HEK293 (cell line): ENCODE data around the gene BNIPL.
A peak's percentile ranks its signal among the peaks of the same experiment; 100 is the strongest.

Source experiments
- CTCF ChIA-PET: fragments of 350-600 bp; formaldehyde crosslinking; extraction: SDS; loops from one replicate; lab custom pipeline; 2021; ENCODE audit warnings: antibody characterized with exemption; lab: Yijun Ruan, JAX
- POLR2A ChIA-PET: fragments of 300-600 bp; formaldehyde crosslinking; extraction: SDS; loops from one replicate; lab custom pipeline; 2020; ENCODE audit warnings: antibody characterized with exemption, inconsistent platforms; lab: Yijun Ruan, JAX
- H3K27ac ChIP-seq: fragments of 200-500 bp; sonication (Bioruptor generic); 2 replicates; pipeline ENCODE4 v1.5.1; 2014; ENCODE audit warnings: low read depth, low read length, control low read depth, inconsistent platforms; ENCODE audit errors: extremely low read depth
- H3K36me3 ChIP-seq, 2 experiments: fragments of 200-500 bp in 1 of 2; sonication (Bioruptor generic) in 1 of 2; 1 replicate in 1 of 2; 2 replicates in 1 of 2; pipeline ENCODE4 v1.5.1; 2014 to 2017; ENCODE audit warnings: inconsistent platforms in 2 of 2, low read length in 2 of 2; ENCODE audit not compliant: control insufficient read depth in 2 of 2, insufficient read depth in 1 of 2
- H3K4me1 ChIP-seq: fragments of 200-500 bp; sonication (Bioruptor generic); 2 replicates; pipeline ENCODE4 v1.5.1; 2014; ENCODE audit warnings: mild to moderate bottlenecking, low read length, inconsistent platforms; ENCODE audit not compliant: control insufficient read depth, insufficient read depth
- H3K4me3 ChIP-seq: 2 replicates; pipeline ENCODE4 v1.5.1; 2011; ENCODE audit warnings: low read depth, mild to moderate bottlenecking, control low read depth, low read length, moderate library complexity
- H3K9me3 ChIP-seq: fragments of 200-500 bp; sonication (Bioruptor generic); 2 replicates; pipeline ENCODE4 v1.5.1; 2014; ENCODE audit warnings: low read depth, low read length, inconsistent platforms; ENCODE audit not compliant: control insufficient read depth, insufficient read depth
- ZNF169 ChIP-seq: fragments of 450-650 bp; formaldehyde crosslinking; IDR thresholded peaks from 2 replicates; pipeline ENCODE4 v1.5.1; 2016; ENCODE audit warnings: missing biosample characterization, missing genetic modification characterization
- ZNF311 ChIP-seq: fragments of 450-650 bp; formaldehyde crosslinking; IDR thresholded peaks from 2 replicates; pipeline ENCODE4 v1.5.1; 2017; ENCODE audit warnings: missing biosample characterization, missing genetic modification characterization, borderline replicate concordance
- ZNF366 ChIP-seq: fragments of 450-650 bp; formaldehyde crosslinking; conservative IDR thresholded peaks from 2 replicates; pipeline ENCODE4 v1.5.1; 2016; ENCODE audit warnings: missing biosample characterization, missing genetic modification characterization
- ZNF391 ChIP-seq: fragments of 450-650 bp; formaldehyde crosslinking; IDR thresholded peaks from 2 replicates; pipeline ENCODE4 v1.5.1; 2016; ENCODE audit warnings: low read depth, missing biosample characterization, missing genetic modification characterization, borderline replicate concordance
- ZNF626 ChIP-seq: fragments of 450-650 bp; sonication (Bioruptor Pico); formaldehyde crosslinking; IDR thresholded peaks from 2 replicates; pipeline ENCODE4 v1.5.1; 2018; ENCODE audit warnings: missing biosample characterization, missing genetic modification characterization, inconsistent platforms
- ZNF629 ChIP-seq: fragments of 450-650 bp; formaldehyde crosslinking; IDR thresholded peaks from 2 replicates; pipeline ENCODE4 v1.5.1; 2017; ENCODE audit warnings: missing biosample characterization, missing genetic modification characterization
- ZNF791 ChIP-seq: fragments of 450-650 bp; formaldehyde crosslinking; IDR thresholded peaks from 2 replicates; pipeline ENCODE4 v1.5.1; 2016; ENCODE audit warnings: missing biosample characterization, missing genetic modification characterization
- ZNF837 ChIP-seq: fragments of 450-650 bp; formaldehyde crosslinking; IDR thresholded peaks from 2 replicates; pipeline ENCODE4 v1.5.1; 2016; ENCODE audit warnings: missing biosample characterization, missing genetic modification characterization
- TF ChIP-seq, protein P1 (sequence below): fragments of 450-650 bp; formaldehyde crosslinking; IDR thresholded peaks from 2 replicates; pipeline ENCODE4 v1.5.1; 2016; ENCODE audit warnings: missing biosample characterization, missing genetic modification characterization
- TF ChIP-seq, protein P2 (sequence below): sonication (generic); formaldehyde crosslinking; IDR thresholded peaks from 2 replicates; pipeline ENCODE4 v1.8.1; 2022; ENCODE audit warnings: mild to moderate bottlenecking, moderate library complexity, missing genetic modification reagents
- TF ChIP-seq, protein P3 (sequence below): fragments of 450-650 bp; formaldehyde crosslinking; IDR thresholded peaks from 2 replicates; pipeline ENCODE4 v1.5.1; 2016; ENCODE audit warnings: missing biosample characterization, missing genetic modification characterization
- TF ChIP-seq, protein P4 (sequence below): fragments of 450-650 bp; formaldehyde crosslinking; IDR thresholded peaks from 2 replicates; pipeline ENCODE4 v1.5.1; 2017; ENCODE audit warnings: missing biosample characterization, missing genetic modification characterization
- TF ChIP-seq, protein P5 (sequence below): fragments of 450-650 bp; formaldehyde crosslinking; IDR thresholded peaks from 2 replicates; pipeline ENCODE4 v1.5.1; 2017; ENCODE audit warnings: missing biosample characterization, missing genetic modification characterization
- TF ChIP-seq, protein P6 (sequence below): fragments of 450-650 bp; formaldehyde crosslinking; IDR thresholded peaks from 2 replicates; pipeline ENCODE4 v1.5.1; 2016; ENCODE audit warnings: missing biosample characterization, missing genetic modification characterization

The BNIPL gene

DNA sequence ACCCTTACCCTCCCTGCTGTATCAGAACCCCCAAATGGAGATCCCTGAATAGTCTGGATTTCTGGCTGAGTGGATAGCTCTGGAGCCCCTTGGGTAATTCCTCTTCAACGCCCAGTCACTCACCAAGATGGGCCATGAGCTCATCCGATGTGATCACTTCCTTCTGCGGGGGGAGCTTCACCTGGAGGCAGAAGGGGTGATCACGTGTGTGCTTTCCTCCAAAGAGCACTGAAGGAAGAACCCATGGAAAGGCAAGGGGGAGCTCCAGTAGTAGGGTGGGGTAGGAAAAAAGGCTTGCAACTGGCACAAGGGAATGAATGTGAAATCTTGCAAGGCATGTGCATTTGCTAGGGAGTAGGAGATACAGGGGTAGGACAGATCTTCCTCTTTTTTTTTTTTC is 34.8 kb upstream of the BNIPL start:
- ChIA-PET CTCF (interaction anchor here (0.5 to 3.9 kb wide), 7 partner anchors 11 to 213 kb away, joined by 3 to 31 read pairs (median 4); partner anchors contain the start of gene ANXA9), POLR2A (interaction anchor here (0.6 to 1.6 kb wide), 9 partner anchors 13 to 744 kb away, joined by 3 to 6 read pairs (median 3); partner anchors contain the start of genes CDC42SE1 and RPRD2)
- H3K4me1 ChIP-seq: no peaks in the 10 kb centered on the region
- TF ChIP-seq ZNF169 (tag by site-specific recombination): no peak
- TF ChIP-seq, protein P1, sequence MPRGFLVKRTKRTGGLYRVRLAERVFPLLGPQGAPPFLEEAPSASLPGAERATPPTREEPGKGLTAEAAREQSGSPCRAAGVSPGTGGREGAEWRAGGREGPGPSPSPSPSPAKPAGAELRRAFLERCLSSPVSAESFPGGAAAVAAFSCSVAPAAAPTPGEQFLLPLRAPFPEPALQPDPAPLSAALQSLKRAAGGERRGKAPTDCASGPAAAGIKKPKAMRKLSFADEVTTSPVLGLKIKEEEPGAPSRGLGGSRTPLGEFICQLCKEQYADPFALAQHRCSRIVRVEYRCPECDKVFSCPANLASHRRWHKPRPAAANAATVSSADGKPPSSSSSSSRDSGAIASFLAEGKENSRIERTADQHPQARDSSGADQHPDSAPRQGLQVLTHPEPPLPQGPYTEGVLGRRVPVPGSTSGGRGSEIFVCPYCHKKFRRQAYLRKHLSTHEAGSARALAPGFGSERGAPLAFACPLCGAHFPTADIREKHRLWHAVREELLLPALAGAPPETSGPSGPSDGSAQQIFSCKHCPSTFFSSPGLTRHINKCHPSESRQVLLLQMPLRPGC (tag by site-specific recombination): no peak
- TF ChIP-seq ZNF791 (tag by site-specific recombination): no peak
- TF ChIP-seq, protein P2, sequence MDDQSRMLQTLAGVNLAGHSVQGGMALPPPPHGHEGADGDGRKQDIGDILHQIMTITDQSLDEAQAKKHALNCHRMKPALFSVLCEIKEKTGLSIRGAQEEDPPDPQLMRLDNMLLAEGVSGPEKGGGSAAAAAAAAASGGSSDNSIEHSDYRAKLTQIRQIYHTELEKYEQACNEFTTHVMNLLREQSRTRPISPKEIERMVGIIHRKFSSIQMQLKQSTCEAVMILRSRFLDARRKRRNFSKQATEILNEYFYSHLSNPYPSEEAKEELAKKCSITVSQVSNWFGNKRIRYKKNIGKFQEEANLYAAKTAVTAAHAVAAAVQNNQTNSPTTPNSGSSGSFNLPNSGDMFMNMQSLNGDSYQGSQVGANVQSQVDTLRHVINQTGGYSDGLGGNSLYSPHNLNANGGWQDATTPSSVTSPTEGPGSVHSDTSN (CRISPR knock-in tag): no peak
- TF ChIP-seq, protein P3, sequence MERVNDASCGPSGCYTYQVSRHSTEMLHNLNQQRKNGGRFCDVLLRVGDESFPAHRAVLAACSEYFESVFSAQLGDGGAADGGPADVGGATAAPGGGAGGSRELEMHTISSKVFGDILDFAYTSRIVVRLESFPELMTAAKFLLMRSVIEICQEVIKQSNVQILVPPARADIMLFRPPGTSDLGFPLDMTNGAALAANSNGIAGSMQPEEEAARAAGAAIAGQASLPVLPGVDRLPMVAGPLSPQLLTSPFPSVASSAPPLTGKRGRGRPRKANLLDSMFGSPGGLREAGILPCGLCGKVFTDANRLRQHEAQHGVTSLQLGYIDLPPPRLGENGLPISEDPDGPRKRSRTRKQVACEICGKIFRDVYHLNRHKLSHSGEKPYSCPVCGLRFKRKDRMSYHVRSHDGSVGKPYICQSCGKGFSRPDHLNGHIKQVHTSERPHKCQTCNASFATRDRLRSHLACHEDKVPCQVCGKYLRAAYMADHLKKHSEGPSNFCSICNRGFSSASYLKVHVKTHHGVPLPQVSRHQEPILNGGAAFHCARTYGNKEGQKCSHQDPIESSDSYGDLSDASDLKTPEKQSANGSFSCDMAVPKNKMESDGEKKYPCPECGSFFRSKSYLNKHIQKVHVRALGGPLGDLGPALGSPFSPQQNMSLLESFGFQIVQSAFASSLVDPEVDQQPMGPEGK (tag by site-specific recombination): peak; percentile 41; the same call in 1 of the 2 replicates
- no peak for TF ChIP-seq ZNF626
- TF ChIP-seq ZNF366: peak; percentile 76
- TF ChIP-seq ZNF837 (tag by site-specific recombination): no peak
- no peak for TF ChIP-seq ZNF391
- TF ChIP-seq, protein P4, sequence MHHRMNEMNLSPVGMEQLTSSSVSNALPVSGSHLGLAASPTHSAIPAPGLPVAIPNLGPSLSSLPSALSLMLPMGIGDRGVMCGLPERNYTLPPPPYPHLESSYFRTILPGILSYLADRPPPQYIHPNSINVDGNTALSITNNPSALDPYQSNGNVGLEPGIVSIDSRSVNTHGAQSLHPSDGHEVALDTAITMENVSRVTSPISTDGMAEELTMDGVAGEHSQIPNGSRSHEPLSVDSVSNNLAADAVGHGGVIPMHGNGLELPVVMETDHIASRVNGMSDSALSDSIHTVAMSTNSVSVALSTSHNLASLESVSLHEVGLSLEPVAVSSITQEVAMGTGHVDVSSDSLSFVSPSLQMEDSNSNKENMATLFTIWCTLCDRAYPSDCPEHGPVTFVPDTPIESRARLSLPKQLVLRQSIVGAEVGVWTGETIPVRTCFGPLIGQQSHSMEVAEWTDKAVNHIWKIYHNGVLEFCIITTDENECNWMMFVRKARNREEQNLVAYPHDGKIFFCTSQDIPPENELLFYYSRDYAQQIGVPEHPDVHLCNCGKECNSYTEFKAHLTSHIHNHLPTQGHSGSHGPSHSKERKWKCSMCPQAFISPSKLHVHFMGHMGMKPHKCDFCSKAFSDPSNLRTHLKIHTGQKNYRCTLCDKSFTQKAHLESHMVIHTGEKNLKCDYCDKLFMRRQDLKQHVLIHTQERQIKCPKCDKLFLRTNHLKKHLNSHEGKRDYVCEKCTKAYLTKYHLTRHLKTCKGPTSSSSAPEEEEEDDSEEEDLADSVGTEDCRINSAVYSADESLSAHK (tag by site-specific recombination): no peak
- TF ChIP-seq, protein P5, sequence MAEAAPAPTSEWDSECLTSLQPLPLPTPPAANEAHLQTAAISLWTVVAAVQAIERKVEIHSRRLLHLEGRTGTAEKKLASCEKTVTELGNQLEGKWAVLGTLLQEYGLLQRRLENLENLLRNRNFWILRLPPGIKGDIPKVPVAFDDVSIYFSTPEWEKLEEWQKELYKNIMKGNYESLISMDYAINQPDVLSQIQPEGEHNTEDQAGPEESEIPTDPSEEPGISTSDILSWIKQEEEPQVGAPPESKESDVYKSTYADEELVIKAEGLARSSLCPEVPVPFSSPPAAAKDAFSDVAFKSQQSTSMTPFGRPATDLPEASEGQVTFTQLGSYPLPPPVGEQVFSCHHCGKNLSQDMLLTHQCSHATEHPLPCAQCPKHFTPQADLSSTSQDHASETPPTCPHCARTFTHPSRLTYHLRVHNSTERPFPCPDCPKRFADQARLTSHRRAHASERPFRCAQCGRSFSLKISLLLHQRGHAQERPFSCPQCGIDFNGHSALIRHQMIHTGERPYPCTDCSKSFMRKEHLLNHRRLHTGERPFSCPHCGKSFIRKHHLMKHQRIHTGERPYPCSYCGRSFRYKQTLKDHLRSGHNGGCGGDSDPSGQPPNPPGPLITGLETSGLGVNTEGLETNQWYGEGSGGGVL (tag by site-specific recombination): peak; percentile 43; the same call in 1 of the 2 replicates
- TF ChIP-seq ZNF311 (tag by site-specific recombination): no peak
- peak; percentile 79 for TF ChIP-seq ZNF629 (tag by site-specific recombination)
- TF ChIP-seq, protein P6, sequence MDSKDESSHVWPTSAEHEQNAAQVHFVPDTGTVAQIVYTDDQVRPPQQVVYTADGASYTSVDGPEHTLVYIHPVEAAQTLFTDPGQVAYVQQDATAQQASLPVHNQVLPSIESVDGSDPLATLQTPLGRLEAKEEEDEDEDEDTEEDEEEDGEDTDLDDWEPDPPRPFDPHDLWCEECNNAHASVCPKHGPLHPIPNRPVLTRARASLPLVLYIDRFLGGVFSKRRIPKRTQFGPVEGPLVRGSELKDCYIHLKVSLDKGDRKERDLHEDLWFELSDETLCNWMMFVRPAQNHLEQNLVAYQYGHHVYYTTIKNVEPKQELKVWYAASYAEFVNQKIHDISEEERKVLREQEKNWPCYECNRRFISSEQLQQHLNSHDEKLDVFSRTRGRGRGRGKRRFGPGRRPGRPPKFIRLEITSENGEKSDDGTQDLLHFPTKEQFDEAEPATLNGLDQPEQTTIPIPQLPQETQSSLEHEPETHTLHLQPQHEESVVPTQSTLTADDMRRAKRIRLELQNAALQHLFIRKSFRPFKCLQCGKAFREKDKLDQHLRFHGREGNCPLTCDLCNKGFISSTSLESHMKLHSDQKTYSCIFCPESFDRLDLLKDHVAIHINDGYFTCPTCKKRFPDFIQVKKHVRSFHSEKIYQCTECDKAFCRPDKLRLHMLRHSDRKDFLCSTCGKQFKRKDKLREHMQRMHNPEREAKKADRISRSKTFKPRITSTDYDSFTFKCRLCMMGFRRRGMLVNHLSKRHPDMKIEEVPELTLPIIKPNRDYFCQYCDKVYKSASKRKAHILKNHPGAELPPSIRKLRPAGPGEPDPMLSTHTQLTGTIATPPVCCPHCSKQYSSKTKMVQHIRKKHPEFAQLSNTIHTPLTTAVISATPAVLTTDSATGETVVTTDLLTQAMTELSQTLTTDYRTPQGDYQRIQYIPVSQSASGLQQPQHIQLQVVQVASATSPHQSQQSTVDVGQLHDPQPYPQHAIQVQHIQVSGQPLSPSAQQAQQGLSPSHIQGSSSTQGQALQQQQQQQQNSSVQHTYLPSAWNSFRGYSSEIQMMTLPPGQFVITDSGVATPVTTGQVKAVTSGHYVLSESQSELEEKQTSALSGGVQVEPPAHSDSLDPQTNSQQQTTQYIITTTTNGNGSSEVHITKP: peak; percentile 97
- H3K27ac ChIP-seq: no peak overlapping the region
- H3K4me3 ChIP-seq: no peak overlapping the region
- peaks cover 0 to 59% of the 10 kb centered on the region in 2 experiments; a peak in 1 of 3 replicates for H3K36me3 ChIP-seq
- no peaks in the 10 kb centered on the region for H3K9me3 ChIP-seq
